ENCODE measurements around the gene BARHL1. TPM values are rescaled to one million over a fixed set of nuclear protein-coding genes. Genes with fewer than 3 reads are reported as not detected.

Gene BARHL1
- total RNA-seq = not detected

DNA sequence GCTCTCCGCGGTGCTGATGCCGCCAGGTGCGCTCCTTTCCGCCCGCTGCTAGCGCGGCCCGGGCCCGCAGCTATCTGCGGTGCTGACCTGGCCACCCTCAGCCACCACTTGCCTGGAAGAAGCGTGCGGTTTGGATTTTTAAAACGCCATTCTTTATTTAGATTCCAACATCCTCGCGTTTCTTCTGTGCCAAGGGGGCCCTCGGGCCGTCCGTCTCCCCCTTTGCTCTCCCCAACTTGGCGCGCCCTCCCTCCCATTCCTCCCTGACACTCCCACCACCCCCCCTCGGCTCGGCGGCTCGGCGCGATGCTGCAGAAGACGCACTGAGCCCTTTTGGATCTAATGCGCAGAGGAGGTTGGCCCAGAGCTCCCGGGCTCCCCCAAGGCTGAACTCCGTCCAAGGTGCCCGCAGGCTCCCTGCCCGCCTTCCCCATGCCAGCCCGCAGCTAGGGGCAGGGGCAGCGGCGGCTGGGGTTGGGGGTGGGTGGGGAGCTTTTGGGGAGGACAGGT is at the start of gene BARHL1:
BARHL1 (plus strand) TSS at position 331 of the 510 bp plus-strand sequence. CDS start 192 bp downstream, outside the sequence.
- H3K36me3 ChIP-seq = no peaks in the 10 kb centered on the region
- no peak for DNase-seq
- WGBS, 2 donors = 2 to 4% methylated on average over 23 of the region's 36 CpGs
- no peak for ATAC-seq (ENCODE audit: low FRiP score in 2 of 2)
- peaks cover 7 to 16% (median 10%) of the 10 kb centered on the region in 4 donors for H3K4me1 ChIP-seq
- no peaks in the 10 kb centered on the region for H3K9me3 ChIP-seq
- no peak within 1 kb of the TSS for H3K27ac ChIP-seq
- H3K4me3 ChIP-seq = peak within 1 kb of the TSS in 3 of 4 donors; percentile 18 to 36 (median 25)
- TF ChIP-seq POLR2A (IDR thresholded peaks at IDR 0.05) (no peak), EP300 (IDR thresholded peaks at IDR 0.05) (no peak), POLR2AphosphoS5 (IDR thresholded peaks at IDR 0.05) (no peak)
- TF ChIP-seq, protein P1, sequence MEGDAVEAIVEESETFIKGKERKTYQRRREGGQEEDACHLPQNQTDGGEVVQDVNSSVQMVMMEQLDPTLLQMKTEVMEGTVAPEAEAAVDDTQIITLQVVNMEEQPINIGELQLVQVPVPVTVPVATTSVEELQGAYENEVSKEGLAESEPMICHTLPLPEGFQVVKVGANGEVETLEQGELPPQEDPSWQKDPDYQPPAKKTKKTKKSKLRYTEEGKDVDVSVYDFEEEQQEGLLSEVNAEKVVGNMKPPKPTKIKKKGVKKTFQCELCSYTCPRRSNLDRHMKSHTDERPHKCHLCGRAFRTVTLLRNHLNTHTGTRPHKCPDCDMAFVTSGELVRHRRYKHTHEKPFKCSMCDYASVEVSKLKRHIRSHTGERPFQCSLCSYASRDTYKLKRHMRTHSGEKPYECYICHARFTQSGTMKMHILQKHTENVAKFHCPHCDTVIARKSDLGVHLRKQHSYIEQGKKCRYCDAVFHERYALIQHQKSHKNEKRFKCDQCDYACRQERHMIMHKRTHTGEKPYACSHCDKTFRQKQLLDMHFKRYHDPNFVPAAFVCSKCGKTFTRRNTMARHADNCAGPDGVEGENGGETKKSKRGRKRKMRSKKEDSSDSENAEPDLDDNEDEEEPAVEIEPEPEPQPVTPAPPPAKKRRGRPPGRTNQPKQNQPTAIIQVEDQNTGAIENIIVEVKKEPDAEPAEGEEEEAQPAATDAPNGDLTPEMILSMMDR (IDR thresholded peaks at IDR 0.05) = no peak
- peaks cover 2 to 86% (median 59%) of the 10 kb centered on the region in 4 donors for H3K27me3 ChIP-seq

DNA sequence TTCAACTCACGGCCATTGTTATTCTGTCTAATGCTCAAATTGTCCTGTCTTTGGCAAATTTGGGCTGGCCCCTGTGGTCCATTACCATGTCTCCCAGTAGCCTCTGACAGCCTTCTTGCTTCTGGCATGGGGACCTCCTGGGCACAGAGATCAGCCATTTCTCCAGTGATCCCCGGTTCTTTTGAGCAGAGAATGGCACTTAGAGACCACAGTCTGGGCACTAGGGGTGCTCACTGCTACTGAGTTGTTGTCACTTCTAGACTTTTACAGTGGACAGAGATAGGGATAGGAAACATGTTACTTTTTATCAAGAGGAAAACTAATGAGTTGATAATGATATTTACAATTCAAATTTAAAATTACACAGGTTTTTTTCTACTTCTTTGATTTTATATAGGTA is 47.6 kb upstream of the BARHL1 start:
- Histone ChIP-seq H3K27ac (no peak overlapping the region), H3K9me3 (peaks cover 0 to 9% (median 3%) of the 10 kb centered on the region in 4 donors), H3K36me3 (no peaks in the 10 kb centered on the region), H3K4me1 (no peaks in the 10 kb centered on the region), H3K4me3 (no peak overlapping the region), H3K27me3 (peaks cover 0 to 4% (median 0%) of the 10 kb centered on the region in 4 donors)
- WGBS, 2 donors = 87 to 98% methylated on average over 2 of the region's 2 CpGs
- ATAC-seq (ENCODE audit: low FRiP score in 2 of 2) (no peak), DNase-seq (no peak)
- TF ChIP-seq, protein P1 (IDR thresholded peaks at IDR 0.05) = no peak
- TF ChIP-seq POLR2A (IDR thresholded peaks at IDR 0.05) = no peak
- no peak for TF ChIP-seq POLR2AphosphoS5 (IDR thresholded peaks at IDR 0.05)
- TF ChIP-seq EP300 (IDR thresholded peaks at IDR 0.05) = no peak

DNA sequence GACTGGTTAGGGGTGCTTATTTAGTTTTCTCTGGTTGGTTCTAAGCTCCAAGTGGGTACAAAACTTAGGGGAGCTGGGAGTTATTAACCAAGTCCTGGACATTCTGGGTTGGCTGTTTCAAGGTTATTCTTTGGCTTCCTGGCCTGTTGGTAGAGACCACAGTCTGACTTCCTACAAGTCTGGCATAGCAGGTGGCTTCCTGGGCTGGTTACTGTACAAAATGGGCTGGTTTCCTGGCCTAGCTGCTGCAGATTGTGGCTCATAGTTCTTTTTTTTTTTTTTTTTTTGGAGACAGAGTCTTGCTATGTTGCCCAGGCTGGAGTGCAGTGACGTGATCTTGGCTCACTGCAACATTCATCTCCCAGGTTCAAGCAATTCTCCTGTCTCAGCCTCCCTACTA is 46.3 kb upstream of the BARHL1 start:
- no peaks in the 10 kb centered on the region for H3K4me1 ChIP-seq
- no peak overlapping the region for H3K4me3 ChIP-seq
- no peaks in the 10 kb centered on the region for H3K36me3 ChIP-seq
- no peak overlapping the region for H3K27ac ChIP-seq
- peaks cover 0 to 3% (median 0%) of the 10 kb centered on the region in 4 donors for H3K27me3 ChIP-seq
- 93 to 100% methylated on average over 1 of the region's 1 CpG for WGBS, 2 donors
- no peak for ATAC-seq (ENCODE audit: low FRiP score in 2 of 2)
- DNase-seq = no peak
- H3K9me3 ChIP-seq = peaks cover 0 to 9% (median 3%) of the 10 kb centered on the region in 4 donors
- TF ChIP-seq POLR2A (IDR thresholded peaks at IDR 0.05) (no peak), EP300 (IDR thresholded peaks at IDR 0.05) (no peak)

DNA sequence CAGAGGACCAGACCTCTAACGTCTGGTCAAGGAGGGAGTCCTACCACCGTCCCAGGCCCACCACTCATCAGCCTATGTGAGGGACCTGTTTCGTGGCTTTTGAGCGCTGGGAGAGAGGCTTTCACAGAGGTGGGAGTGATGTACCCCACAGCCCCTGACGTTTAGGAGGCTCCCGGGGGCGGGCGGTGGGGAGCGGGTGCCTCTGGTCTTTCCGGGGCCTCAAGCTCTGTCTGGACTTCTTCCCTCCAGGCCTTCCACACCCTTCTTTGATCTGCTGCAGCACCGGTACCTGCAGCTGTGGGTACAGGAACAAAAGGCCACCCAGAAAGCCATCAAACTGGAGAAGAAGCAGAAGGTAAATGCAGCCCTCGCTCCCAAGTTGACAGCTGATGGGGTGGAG is 45.1 kb upstream of the BARHL1 start:
- H3K27me3 ChIP-seq = no peaks in the 10 kb centered on the region
- ATAC-seq (ENCODE audit: low FRiP score in 2 of 2) (peak in 1 of 2 donors; percentile 17), DNase-seq (no peak)
- no peak overlapping the region for H3K4me3 ChIP-seq
- no peaks in the 10 kb centered on the region for H3K4me1 ChIP-seq
- no peak overlapping the region for H3K27ac ChIP-seq
- WGBS, 2 donors = 84 to 91% methylated on average over 12 of the region's 12 CpGs
- no peak for TF ChIP-seq POLR2A (IDR thresholded peaks at IDR 0.05)
- TF ChIP-seq, protein P1 (IDR thresholded peaks at IDR 0.05) = no peak
- no peak for TF ChIP-seq EP300 (IDR thresholded peaks at IDR 0.05)
- no peak for TF ChIP-seq POLR2AphosphoS5 (IDR thresholded peaks at IDR 0.05)
- no peaks in the 10 kb centered on the region for H3K36me3 ChIP-seq
- peaks cover 0 to 9% (median 3%) of the 10 kb centered on the region in 4 donors for H3K9me3 ChIP-seq

DNA sequence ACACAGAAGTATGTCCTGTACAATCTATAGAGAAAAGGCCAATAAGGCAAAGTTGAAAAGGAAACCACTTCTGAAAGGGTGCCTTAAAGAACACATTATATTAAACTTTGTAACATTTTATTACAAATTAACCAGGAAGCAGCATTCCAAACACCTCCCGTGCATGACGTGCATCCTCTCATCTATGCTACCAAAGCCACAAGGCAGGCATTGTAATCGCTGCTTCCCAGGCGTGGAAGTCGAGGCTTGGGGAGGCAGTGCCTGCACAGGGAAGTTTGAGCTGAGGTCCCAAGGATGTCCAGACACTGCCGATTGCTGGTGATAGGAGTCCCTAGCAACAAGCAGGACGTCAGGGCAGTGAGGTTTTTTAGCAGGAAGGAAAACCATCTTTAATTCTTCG is 44.3 kb upstream of the BARHL1 start:
- ATAC-seq (ENCODE audit: low FRiP score in 2 of 2) (no peak), DNase-seq (no peak)
- TF ChIP-seq POLR2A (IDR thresholded peaks at IDR 0.05) (no peak), POLR2AphosphoS5 (IDR thresholded peaks at IDR 0.05) (no peak), EP300 (IDR thresholded peaks at IDR 0.05) (no peak)
- TF ChIP-seq, protein P1 (IDR thresholded peaks at IDR 0.05) = no peak
- Histone ChIP-seq H3K4me1 (no peaks in the 10 kb centered on the region), H3K4me3 (no peak overlapping the region), H3K27me3 (no peaks in the 10 kb centered on the region), H3K36me3 (no peaks in the 10 kb centered on the region), H3K27ac (no peak overlapping the region), H3K9me3 (peaks cover 0 to 9% (median 3%) of the 10 kb centered on the region in 4 donors)
- WGBS, 2 donors = 63 to 70% methylated on average over 8 of the region's 8 CpGs

Measured in upper lobe of left lung (tissue), 6 donors.